GM23338 (cell line): ENCODE data around the gene TRIM63. TPM values are rescaled to one million over a fixed set of nuclear protein-coding genes. Genes with fewer than 3 reads are reported as not detected.

Source experiments
- ATAC-seq: fragments of 200-7000 bp; cut with Tn5 transposase; 3 replicates; pipeline ENCODE4 v1.9.1; 2020
- DNase-seq: peaks from one replicate; pipeline ENCODE4 v3.0.0-alpha.2; 2015; ENCODE audit warnings: low spot score
- H2AFZ ChIP-seq: fragments of 200-600 bp; sonication (generic); 2 replicates; pipeline ENCODE4 v1.8.0; 2016; ENCODE audit warnings: antibody characterized with exemption, mild to moderate bottlenecking, moderate library complexity
- H3F3A ChIP-seq: fragments of 200-600 bp; sonication (generic); replicated peaks from 2 replicates; pipeline ENCODE4 v1.8.0; 2017; ENCODE audit warnings: antibody characterized with exemption, mixed run types, low read depth
- H3K27ac ChIP-seq: fragments of 200-600 bp; sonication (generic); 2 replicates; pipeline ENCODE4 v1.6.1; 2016; ENCODE audit warnings: low read depth
- H3K27me3 ChIP-seq: fragments of 200-600 bp; sonication (generic); 2 replicates; pipeline ENCODE4 v1.8.0; 2016; ENCODE audit warnings: mild to moderate bottlenecking, mixed run types, moderate library complexity; ENCODE audit not compliant: insufficient read depth
- H3K36me3 ChIP-seq: fragments of 200-600 bp; sonication (generic); 2 replicates; pipeline ENCODE4 v1.8.0; 2016; ENCODE audit warnings: mild to moderate bottlenecking; ENCODE audit not compliant: insufficient read depth
- H3K4me1 ChIP-seq: fragments of 200-600 bp; sonication (generic); 2 replicates; pipeline ENCODE4 v1.8.0; 2016; ENCODE audit warnings: mild to moderate bottlenecking, moderate library complexity; ENCODE audit not compliant: insufficient read depth
- H3K4me2 ChIP-seq: fragments of 200-600 bp; sonication (generic); 2 replicates; pipeline ENCODE4 v1.7.1; 2017; ENCODE audit warnings: mixed run types
- H3K4me3 ChIP-seq: fragments of 200-600 bp; sonication (generic); 2 replicates; pipeline ENCODE4 v1.6.1; 2016; ENCODE audit warnings: mixed run types
- H3K79me2 ChIP-seq: fragments of 200-600 bp; sonication (generic); replicated peaks from 2 replicates; pipeline ENCODE4 v1.8.0; 2017; ENCODE audit warnings: mild to moderate bottlenecking; ENCODE audit not compliant: insufficient read depth
- H3K9me2 ChIP-seq: fragments of 200-600 bp; sonication (generic); 2 replicates; pipeline ENCODE4 v1.8.0; 2017; ENCODE audit not compliant: insufficient read depth
- H4K20me1 ChIP-seq: fragments of 200-600 bp; sonication (generic); replicated peaks from 2 replicates; pipeline ENCODE4 v1.8.0; 2017; ENCODE audit warnings: mild to moderate bottlenecking; ENCODE audit not compliant: insufficient read depth
- H3K27ac Mint-ChIP-seq: 2 replicates; pipeline ENCODE4 v1.8.0; 2020; ENCODE audit warnings: inconsistent platforms, mild to moderate bottlenecking, moderate library complexity, mixed read lengths
- H3K27me3 Mint-ChIP-seq: 3 replicates; pipeline ENCODE4 v1.8.0; 2022; ENCODE audit warnings: low read depth, mild to moderate bottlenecking, moderate library complexity, mixed read lengths, inconsistent platforms; ENCODE audit not compliant: insufficient read depth, poor library complexity
- H3K36me3 Mint-ChIP-seq: 3 replicates; pipeline ENCODE4 v1.8.0; 2021; ENCODE audit warnings: low read depth, mild to moderate bottlenecking, inconsistent platforms, moderate library complexity, mixed read lengths
- H3K4me1 Mint-ChIP-seq: 3 replicates; pipeline ENCODE4 v1.8.0; 2020; ENCODE audit warnings: mild to moderate bottlenecking, inconsistent platforms, mixed read lengths
- H3K4me3 Mint-ChIP-seq: 3 replicates; pipeline ENCODE4 v1.8.0; 2021; ENCODE audit warnings: moderate library complexity, mild to moderate bottlenecking, inconsistent platforms, mixed read lengths
- H3K9me3 Mint-ChIP-seq: 3 replicates; pipeline ENCODE4 v1.8.0; 2020; ENCODE audit warnings: moderate library complexity, mild to moderate bottlenecking, inconsistent platforms, mixed read lengths
- CREB1 ChIP-seq: fragments of 250-450 bp; sonication (Bioruptor Pico); IDR thresholded peaks from 2 replicates; pipeline ENCODE4 v1.5.0; 2020; ENCODE audit warnings: low read depth, mild to moderate bottlenecking, moderate library complexity
- ETS1 ChIP-seq: IDR thresholded peaks from 2 replicates; pipeline ENCODE4 v1.6.1; 2016; ENCODE audit warnings: antibody characterized with exemption
- EZH2 ChIP-seq: fragments of 200-600 bp; sonication (generic); IDR thresholded peaks from one replicate; pipeline ENCODE4 v1.8.0; 2017; ENCODE audit warnings: antibody characterized with exemption, mild to moderate bottlenecking, low read depth; ENCODE audit not compliant: unreplicated experiment
- EZH2phosphoT487 ChIP-seq: fragments of 200-600 bp; sonication (generic); IDR thresholded peaks from one replicate; pipeline ENCODE4 v1.8.1; 2018; ENCODE audit warnings: antibody characterized with exemption; ENCODE audit not compliant: unreplicated experiment
- JUNB ChIP-seq: IDR thresholded peaks from one replicate; pipeline ENCODE4 v1.6.1; 2016; ENCODE audit warnings: antibody characterized with exemption; ENCODE audit not compliant: unreplicated experiment
- NANOG ChIP-seq: IDR thresholded peaks from 2 replicates; pipeline ENCODE4 v1.6.1; 2016; ENCODE audit warnings: antibody characterized with exemption, borderline replicate concordance
- POLR2AphosphoS5 ChIP-seq: IDR thresholded peaks from 2 replicates; pipeline ENCODE4 v1.6.1; 2016; ENCODE audit warnings: antibody characterized with exemption, low read depth
- STAT1 ChIP-seq: IDR thresholded peaks from one replicate; pipeline ENCODE4 v1.6.1; 2016; ENCODE audit warnings: antibody characterized with exemption; ENCODE audit not compliant: unreplicated experiment
- ZNF114 ChIP-seq: fragments of 250-450 bp; sonication (Bioruptor Pico); IDR thresholded peaks from 2 replicates; pipeline ENCODE4 v1.5.0; 2020; ENCODE audit warnings: mild to moderate bottlenecking, moderate library complexity
- ZNF331 ChIP-seq: fragments of 250-450 bp; sonication (Bioruptor Pico); IDR thresholded peaks from 2 replicates; pipeline ENCODE4 v1.5.0; 2020; ENCODE audit warnings: low read depth, mild to moderate bottlenecking, moderate library complexity
- polyA plus RNA-seq: library from polyadenylated mRNA; unstranded; fragments of >200 nt; fragmentation: Nextera tagmentation; extraction: Ambion mirVana; gene quantifications from 2 replicates; pipeline ENCODE4 v1.2.1, GENCODE V29; 2016
- total RNA-seq: library from RNA; depleted of rRNA; stranded (reverse); fragments of >200 nt; shearing (Covaris generic); gene quantifications from 2 replicates; pipeline ENCODE4 v1.2.3, GENCODE V29; 2014
- TF ChIP-seq, protein P1 (sequence below): IDR thresholded peaks from one replicate; pipeline ENCODE4 v1.6.1; 2018; ENCODE audit warnings: antibody characterized with exemption; ENCODE audit not compliant: unreplicated experiment
- TF ChIP-seq, protein P2 (sequence below): fragments of 250-450 bp; sonication (Bioruptor Pico); IDR thresholded peaks from 2 replicates; pipeline ENCODE4 v1.5.0; 2020; ENCODE audit warnings: mild to moderate bottlenecking, moderate library complexity
- TF ChIP-seq, protein P3 (sequence below), 2 experiments: fragments of 200-600 bp in 1 of 2; sonication (generic) in 1 of 2; conservative IDR thresholded peaks; 2 replicates each; pipeline versions ENCODE4 v1.5.1 to v1.6.1; 2016 to 2017; ENCODE audit warnings: antibody characterized with exemption in 2 of 2, low read depth in 2 of 2, mild to moderate bottlenecking in 2 of 2, moderate library complexity in 1 of 2

Gene TRIM63
- total and polyA plus RNA-seq, 2 experiments from 2014 or later = 0.17 TPM; not detected in 1

DNA sequence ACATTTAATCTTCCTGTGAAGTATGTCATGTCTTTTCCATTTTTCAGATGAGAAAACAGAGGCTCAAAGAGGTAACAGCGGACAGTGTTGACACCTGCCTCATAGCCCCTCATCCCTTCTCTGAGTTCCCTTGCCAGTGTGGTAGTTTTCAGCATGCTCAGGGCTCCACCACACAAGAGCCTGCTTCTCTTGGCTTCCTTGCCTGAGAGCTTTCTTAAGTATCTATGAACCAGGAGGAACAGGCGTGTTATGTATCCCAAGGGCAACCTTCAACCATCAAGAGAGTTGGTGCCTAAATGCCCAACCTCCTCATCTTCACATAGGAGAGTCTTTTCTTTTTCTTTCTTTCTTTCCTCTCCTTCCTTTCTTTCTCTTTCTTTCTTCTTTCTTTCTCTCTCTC, 63.7 kb downstream of the TRIM63 start:
- ATAC-seq = no peak

More for the DNA sequence above, 63.7 kb downstream of the TRIM63 start:
- H3K36me3 ChIP-seq = no peaks in the 10 kb centered on the region
- H3K4me1 ChIP-seq = peaks cover 2% of the 10 kb centered on the region
- DNase-seq = no peak
- H4K20me1 ChIP-seq = no peaks in the 10 kb centered on the region
- H3K9me2 ChIP-seq = no peaks in the 10 kb centered on the region
- Mint-ChIP-seq H3K36me3 (no peaks in the 10 kb centered on the region), H3K27ac (no peak overlapping the region), H3K4me1 (peaks cover 8% of the 10 kb centered on the region), H3K4me3 (no peak overlapping the region), H3K9me3 (no peaks in the 10 kb centered on the region), H3K27me3 (peaks cover 9% of the 10 kb centered on the region)
- H3K27ac ChIP-seq = no peak overlapping the region
- H3K4me3 ChIP-seq = no peak overlapping the region
- H3K4me2 ChIP-seq = no peak overlapping the region
- TF ChIP-seq JUNB = no peak
- TF ChIP-seq ZNF331 = no peak
- TF ChIP-seq STAT1 = no peak
- TF ChIP-seq EZH2 = no peak
- TF ChIP-seq ETS1 = no peak
- TF ChIP-seq POLR2AphosphoS5 = no peak
- TF ChIP-seq NANOG = no peak
- TF ChIP-seq EZH2phosphoT487 = no peak
- no peak for TF ChIP-seq ZNF114 (CRISPR knock-in tag)
- TF ChIP-seq, protein P1, sequence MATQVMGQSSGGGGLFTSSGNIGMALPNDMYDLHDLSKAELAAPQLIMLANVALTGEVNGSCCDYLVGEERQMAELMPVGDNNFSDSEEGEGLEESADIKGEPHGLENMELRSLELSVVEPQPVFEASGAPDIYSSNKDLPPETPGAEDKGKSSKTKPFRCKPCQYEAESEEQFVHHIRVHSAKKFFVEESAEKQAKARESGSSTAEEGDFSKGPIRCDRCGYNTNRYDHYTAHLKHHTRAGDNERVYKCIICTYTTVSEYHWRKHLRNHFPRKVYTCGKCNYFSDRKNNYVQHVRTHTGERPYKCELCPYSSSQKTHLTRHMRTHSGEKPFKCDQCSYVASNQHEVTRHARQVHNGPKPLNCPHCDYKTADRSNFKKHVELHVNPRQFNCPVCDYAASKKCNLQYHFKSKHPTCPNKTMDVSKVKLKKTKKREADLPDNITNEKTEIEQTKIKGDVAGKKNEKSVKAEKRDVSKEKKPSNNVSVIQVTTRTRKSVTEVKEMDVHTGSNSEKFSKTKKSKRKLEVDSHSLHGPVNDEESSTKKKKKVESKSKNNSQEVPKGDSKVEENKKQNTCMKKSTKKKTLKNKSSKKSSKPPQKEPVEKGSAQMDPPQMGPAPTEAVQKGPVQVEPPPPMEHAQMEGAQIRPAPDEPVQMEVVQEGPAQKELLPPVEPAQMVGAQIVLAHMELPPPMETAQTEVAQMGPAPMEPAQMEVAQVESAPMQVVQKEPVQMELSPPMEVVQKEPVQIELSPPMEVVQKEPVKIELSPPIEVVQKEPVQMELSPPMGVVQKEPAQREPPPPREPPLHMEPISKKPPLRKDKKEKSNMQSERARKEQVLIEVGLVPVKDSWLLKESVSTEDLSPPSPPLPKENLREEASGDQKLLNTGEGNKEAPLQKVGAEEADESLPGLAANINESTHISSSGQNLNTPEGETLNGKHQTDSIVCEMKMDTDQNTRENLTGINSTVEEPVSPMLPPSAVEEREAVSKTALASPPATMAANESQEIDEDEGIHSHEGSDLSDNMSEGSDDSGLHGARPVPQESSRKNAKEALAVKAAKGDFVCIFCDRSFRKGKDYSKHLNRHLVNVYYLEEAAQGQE = no peak
- TF ChIP-seq, protein P2, sequence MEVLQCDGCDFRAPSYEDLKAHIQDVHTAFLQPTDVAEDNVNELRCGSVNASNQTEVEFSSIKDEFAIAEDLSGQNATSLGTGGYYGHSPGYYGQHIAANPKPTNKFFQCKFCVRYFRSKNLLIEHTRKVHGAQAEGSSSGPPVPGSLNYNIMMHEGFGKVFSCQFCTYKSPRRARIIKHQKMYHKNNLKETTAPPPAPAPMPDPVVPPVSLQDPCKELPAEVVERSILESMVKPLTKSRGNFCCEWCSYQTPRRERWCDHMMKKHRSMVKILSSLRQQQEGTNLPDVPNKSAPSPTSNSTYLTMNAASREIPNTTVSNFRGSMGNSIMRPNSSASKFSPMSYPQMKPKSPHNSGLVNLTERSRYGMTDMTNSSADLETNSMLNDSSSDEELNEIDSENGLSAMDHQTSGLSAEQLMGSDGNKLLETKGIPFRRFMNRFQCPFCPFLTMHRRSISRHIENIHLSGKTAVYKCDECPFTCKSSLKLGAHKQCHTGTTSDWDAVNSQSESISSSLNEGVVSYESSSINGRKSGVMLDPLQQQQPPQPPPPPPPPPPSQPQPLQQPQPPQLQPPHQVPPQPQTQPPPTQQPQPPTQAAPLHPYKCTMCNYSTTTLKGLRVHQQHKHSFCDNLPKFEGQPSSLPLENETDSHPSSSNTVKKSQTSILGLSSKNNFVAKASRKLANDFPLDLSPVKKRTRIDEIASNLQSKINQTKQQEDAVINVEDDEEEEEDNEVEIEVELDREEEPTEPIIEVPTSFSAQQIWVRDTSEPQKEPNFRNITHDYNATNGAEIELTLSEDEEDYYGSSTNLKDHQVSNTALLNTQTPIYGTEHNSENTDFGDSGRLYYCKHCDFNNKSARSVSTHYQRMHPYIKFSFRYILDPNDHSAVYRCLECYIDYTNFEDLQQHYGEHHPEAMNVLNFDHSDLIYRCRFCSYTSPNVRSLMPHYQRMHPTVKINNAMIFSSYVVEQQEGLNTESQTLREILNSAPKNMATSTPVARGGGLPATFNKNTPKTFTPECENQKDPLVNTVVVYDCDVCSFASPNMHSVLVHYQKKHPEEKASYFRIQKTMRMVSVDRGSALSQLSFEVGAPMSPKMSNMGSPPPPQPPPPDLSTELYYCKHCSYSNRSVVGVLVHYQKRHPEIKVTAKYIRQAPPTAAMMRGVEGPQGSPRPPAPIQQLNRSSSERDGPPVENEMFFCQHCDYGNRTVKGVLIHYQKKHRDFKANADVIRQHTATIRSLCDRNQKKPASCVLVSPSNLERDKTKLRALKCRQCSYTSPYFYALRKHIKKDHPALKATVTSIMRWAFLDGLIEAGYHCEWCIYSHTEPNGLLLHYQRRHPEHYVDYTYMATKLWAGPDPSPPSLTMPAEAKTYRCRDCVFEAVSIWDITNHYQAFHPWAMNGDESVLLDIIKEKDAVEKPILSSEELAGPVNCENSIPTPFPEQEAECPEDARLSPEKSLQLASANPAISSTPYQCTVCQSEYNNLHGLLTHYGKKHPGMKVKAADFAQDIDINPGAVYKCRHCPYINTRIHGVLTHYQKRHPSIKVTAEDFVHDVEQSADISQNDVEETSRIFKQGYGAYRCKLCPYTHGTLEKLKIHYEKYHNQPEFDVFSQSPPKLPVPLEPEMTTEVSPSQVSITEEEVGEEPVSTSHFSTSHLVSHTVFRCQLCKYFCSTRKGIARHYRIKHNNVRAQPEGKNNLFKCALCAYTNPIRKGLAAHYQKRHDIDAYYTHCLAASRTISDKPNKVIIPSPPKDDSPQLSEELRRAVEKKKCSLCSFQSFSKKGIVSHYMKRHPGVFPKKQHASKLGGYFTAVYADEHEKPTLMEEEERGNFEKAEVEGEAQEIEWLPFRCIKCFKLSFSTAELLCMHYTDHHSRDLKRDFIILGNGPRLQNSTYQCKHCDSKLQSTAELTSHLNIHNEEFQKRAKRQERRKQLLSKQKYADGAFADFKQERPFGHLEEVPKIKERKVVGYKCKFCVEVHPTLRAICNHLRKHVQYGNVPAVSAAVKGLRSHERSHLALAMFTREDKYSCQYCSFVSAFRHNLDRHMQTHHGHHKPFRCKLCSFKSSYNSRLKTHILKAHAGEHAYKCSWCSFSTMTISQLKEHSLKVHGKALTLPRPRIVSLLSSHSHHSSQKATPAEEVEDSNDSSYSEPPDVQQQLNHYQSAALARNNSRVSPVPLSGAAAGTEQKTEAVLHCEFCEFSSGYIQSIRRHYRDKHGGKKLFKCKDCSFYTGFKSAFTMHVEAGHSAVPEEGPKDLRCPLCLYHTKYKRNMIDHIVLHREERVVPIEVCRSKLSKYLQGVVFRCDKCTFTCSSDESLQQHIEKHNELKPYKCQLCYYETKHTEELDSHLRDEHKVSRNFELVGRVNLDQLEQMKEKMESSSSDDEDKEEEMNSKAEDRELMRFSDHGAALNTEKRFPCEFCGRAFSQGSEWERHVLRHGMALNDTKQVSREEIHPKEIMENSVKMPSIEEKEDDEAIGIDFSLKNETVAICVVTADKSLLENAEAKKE = no peak
- TF ChIP-seq CREB1 = no peak
- TF ChIP-seq, protein P3, sequence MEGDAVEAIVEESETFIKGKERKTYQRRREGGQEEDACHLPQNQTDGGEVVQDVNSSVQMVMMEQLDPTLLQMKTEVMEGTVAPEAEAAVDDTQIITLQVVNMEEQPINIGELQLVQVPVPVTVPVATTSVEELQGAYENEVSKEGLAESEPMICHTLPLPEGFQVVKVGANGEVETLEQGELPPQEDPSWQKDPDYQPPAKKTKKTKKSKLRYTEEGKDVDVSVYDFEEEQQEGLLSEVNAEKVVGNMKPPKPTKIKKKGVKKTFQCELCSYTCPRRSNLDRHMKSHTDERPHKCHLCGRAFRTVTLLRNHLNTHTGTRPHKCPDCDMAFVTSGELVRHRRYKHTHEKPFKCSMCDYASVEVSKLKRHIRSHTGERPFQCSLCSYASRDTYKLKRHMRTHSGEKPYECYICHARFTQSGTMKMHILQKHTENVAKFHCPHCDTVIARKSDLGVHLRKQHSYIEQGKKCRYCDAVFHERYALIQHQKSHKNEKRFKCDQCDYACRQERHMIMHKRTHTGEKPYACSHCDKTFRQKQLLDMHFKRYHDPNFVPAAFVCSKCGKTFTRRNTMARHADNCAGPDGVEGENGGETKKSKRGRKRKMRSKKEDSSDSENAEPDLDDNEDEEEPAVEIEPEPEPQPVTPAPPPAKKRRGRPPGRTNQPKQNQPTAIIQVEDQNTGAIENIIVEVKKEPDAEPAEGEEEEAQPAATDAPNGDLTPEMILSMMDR (conservative IDR thresholded peaks at IDR 0.05; ENCODE audit: low read depth in 2 of 2) = no peak
- no peaks in the 10 kb centered on the region for H3K27me3 ChIP-seq
- H2AFZ ChIP-seq = no peak overlapping the region
- H3F3A ChIP-seq = no peaks in the 10 kb centered on the region
- no peaks in the 10 kb centered on the region for H3K79me2 ChIP-seq
